ENCODE results near the gene PNMA8B. TPM values are rescaled to one million over a fixed set of nuclear protein-coding genes. Genes with fewer than 3 reads are reported as not detected.

PNMA8B gene
- total RNA-seq, 1 experiment from 2014 or later, result not detected

DNA sequence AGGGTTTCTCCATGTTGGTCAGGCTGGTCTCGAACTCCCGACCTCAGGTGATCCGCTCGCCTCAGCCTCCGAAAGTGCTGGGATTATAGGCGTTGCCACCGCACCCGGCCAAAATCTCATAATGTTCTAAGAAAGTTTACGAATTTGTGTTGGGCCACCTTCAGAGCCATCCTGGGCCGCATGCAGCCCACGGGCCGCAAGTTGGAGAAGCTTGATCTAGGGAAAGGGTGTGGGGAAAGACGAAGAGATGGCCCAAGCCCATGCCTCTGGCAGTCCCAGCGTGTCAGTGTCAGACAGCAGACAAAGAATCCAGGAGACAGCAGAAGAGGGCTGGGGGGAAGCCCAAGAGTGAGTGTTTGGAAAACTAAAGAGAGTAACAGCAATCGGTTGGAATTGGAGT, 49.6 kb downstream of the PNMA8B start:
- H3K4me1 Mint-ChIP-seq (ENCODE audit: insufficient read depth, unreplicated experiment), result peaks cover 11% of the 10 kb centered on the region
- H3K9me3 Mint-ChIP-seq (ENCODE audit: unreplicated experiment), result no peaks in the 10 kb centered on the region
- no peaks in the 10 kb centered on the region for H3K27me3 Mint-ChIP-seq (ENCODE audit: insufficient read depth, unreplicated experiment)
- ChIA-PET CTCF (interaction anchor here (0.6 kb wide), 2 partner anchors 188 to 1841 kb away, joined by 3 to 5 read pairs; no protein-coding TSS in a partner anchor), POLR2A (interaction anchor here (0.9 kb wide), 1 partner anchor 28 kb away, joined by 4 read pairs; no protein-coding TSS in a partner anchor)
- BruUV-seq (replicated peaks), result no TSS peak
- H3K27ac Mint-ChIP-seq (ENCODE audit: low read depth, unreplicated experiment), result no peak overlapping the region
- no peak for TF ChIP-seq CTCF (IDR thresholded peaks at IDR 0.05; ENCODE audit: unreplicated experiment)
- intact Hi-C loops (cut with micrococcal nuclease), result no loop called here
- H3K36me3 Mint-ChIP-seq (ENCODE audit: insufficient read depth, unreplicated experiment), result no peaks in the 10 kb centered on the region
- no peak overlapping the region for H3K4me3 Mint-ChIP-seq (ENCODE audit: unreplicated experiment)
- DNase-seq (ENCODE audit: unreplicated experiment), result no peak

GRCh38 chr19:46442808-46443450, 52.7 kb downstream of the PNMA8B start:
- Mint-ChIP-seq H3K4me1 (ENCODE audit: insufficient read depth, unreplicated experiment) (peaks cover 8% of the 10 kb centered on the region), H3K27ac (ENCODE audit: low read depth, unreplicated experiment) (no peak overlapping the region), H3K4me3 (ENCODE audit: unreplicated experiment) (no peak overlapping the region), H3K36me3 (ENCODE audit: insufficient read depth, unreplicated experiment) (no peaks in the 10 kb centered on the region), H3K27me3 (ENCODE audit: insufficient read depth, unreplicated experiment) (no peaks in the 10 kb centered on the region), H3K9me3 (ENCODE audit: unreplicated experiment) (no peaks in the 10 kb centered on the region)
- peak; percentile 88 for DNase-seq (ENCODE audit: unreplicated experiment)
- POLR2A ChIA-PET, result interaction anchor here (1.1 to 2.5 kb wide), 5 partner anchors 8 to 37 kb away, joined by 3 to 17 read pairs (median 7); no protein-coding TSS in a partner anchor
- intact Hi-C loops (cut with micrococcal nuclease), result no loop called here
- BruUV-seq (replicated peaks), result no TSS peak
- no peak for TF ChIP-seq CTCF (IDR thresholded peaks at IDR 0.05; ENCODE audit: unreplicated experiment)
- CTCF ChIA-PET, result interaction anchor here (0.5 to 1.5 kb wide), 2 partner anchors 44 kb away, joined by 3 to 4 read pairs; no protein-coding TSS in a partner anchor

GRCh38 chr19:46441866-46442265, 53.8 kb downstream of the PNMA8B start:
- no peak for TF ChIP-seq CTCF (IDR thresholded peaks at IDR 0.05; ENCODE audit: unreplicated experiment)
- no peak for DNase-seq (ENCODE audit: unreplicated experiment)
- Mint-ChIP-seq H3K36me3 (ENCODE audit: insufficient read depth, unreplicated experiment) (no peaks in the 10 kb centered on the region), H3K4me3 (ENCODE audit: unreplicated experiment) (no peak overlapping the region), H3K9me3 (ENCODE audit: unreplicated experiment) (no peaks in the 10 kb centered on the region), H3K4me1 (ENCODE audit: insufficient read depth, unreplicated experiment) (peaks cover 8% of the 10 kb centered on the region), H3K27me3 (ENCODE audit: insufficient read depth, unreplicated experiment) (no peaks in the 10 kb centered on the region), H3K27ac (ENCODE audit: low read depth, unreplicated experiment) (no peak overlapping the region)
- ChIA-PET POLR2A (interaction anchor here (0.7 to 2.5 kb wide), 4 partner anchors 9 to 46 kb away, joined by 3 to 17 read pairs (median 6); no protein-coding TSS in a partner anchor), CTCF (interaction anchor here (1.5 kb wide), 1 partner anchor 45 kb away, joined by 4 read pairs; no protein-coding TSS in a partner anchor)
- no TSS peak for BruUV-seq (replicated peaks)
- intact Hi-C loops (cut with micrococcal nuclease), result no loop called here

Other genes starting within 250 kb of the PNMA8B start
- gene HIF3A, start 198.8 kb downstream of the PNMA8B start, total RNA-seq (2022), result 0.47 TPM in 1 of 2 replicates, not detected in the other
- 75.6 and 81.5 TPM in 2 replicates for gene PPP5C, start 148.8 kb downstream of the PNMA8B start, total RNA-seq (2022)
- gene CCDC8, start 82.3 kb downstream of the PNMA8B start, total RNA-seq (2022), result not detected in 2 replicates
- gene PNMA8C, start 66.9 kb downstream of the PNMA8B start, total RNA-seq (2022), result not detected in 2 replicates
- gene PNMA8A, start 24.3 kb downstream of the PNMA8B start, total RNA-seq (2022), result 6.0 and 7.6 TPM in 2 replicates
- 103 and 120 TPM in 2 replicates for gene CALM3, start 105.5 kb upstream of the PNMA8B start, total RNA-seq (2022)
- gene PTGIR, start 129.2 kb upstream of the PNMA8B start, total RNA-seq (2022), result not detected in 2 replicates
- gene GNG8, start 140.3 kb upstream of the PNMA8B start, total RNA-seq (2022), result not detected in 2 replicates
- gene DACT3, start 165.3 kb upstream of the PNMA8B start, total RNA-seq (2022), result 0.09 TPM in 1 of 2 replicates, not detected in the other
- gene PRKD2, start 221.2 kb upstream of the PNMA8B start, total RNA-seq (2022), result 30.4 and 35.9 TPM in 2 replicates